ENCODE data around the gene FMNL2. TPM values are rescaled to one million over a fixed set of nuclear protein-coding genes. Genes with fewer than 3 reads are reported as not detected.

Gene FMNL2
- total and polyA plus RNA-seq, 2 experiments from 2014 or later = 4.4 to 18.6 TPM

GRCh38 chr2:152421521-152422370 is 86.8 kb downstream of the FMNL2 start:
- no peaks in the 10 kb centered on the region for H3K9me2 ChIP-seq (ENCODE audit: insufficient read depth)
- no peaks in the 10 kb centered on the region for H3K9me3 ChIP-seq (ENCODE audit: low read depth)
- H3K4me1 ChIP-seq (ENCODE audit: insufficient read depth) = peaks cover 27% of the 10 kb centered on the region
- H3K79me2 ChIP-seq (ENCODE audit: insufficient read depth) = peaks cover 79% of the 10 kb centered on the region
- no peaks in the 10 kb centered on the region for H3K36me3 ChIP-seq (ENCODE audit: low read depth)
- peak overlapping the region; percentile 26; the same call in 1 of the 2 replicates for H3K9ac ChIP-seq
- peak; percentile 98 for DNase-seq
- 33% methylated on average over 8 of the region's 8 CpGs for WGBS, 2 experiments (ENCODE audit: low coverage in 1 of 2, low lambda C conversion rate in 2 of 2, missing lambda C conversion rate in 2 of 2)
- no peak for TF ChIP-seq EZH2 (IDR thresholded peaks at IDR 0.05; ENCODE audit: insufficient read depth, poor library complexity, severe bottlenecking)
- TF ChIP-seq EZH2phosphoT487 (IDR thresholded peaks at IDR 0.05; ENCODE audit: insufficient read depth, low read depth) = no peak
- peak overlapping the region; percentile 10 for H3K4me2 ChIP-seq (ENCODE audit: unreplicated experiment)
- in situ Hi-C loops (cut with MboI) = no loop called here
- H3K27me3 ChIP-seq (replicated peaks; ENCODE audit: insufficient read depth) = no peaks in the 10 kb centered on the region
- no peak overlapping the region for H2AFZ ChIP-seq
- H3K27ac ChIP-seq = peak overlapping the region; percentile 86
- H3K4me3 ChIP-seq = no peak overlapping the region
- H3F3A ChIP-seq (ENCODE audit: insufficient read depth) = peaks cover 29% of the 10 kb centered on the region
- H4K20me1 ChIP-seq (ENCODE audit: insufficient read depth) = no peaks in the 10 kb centered on the region

GRCh38 chr2:152423684-152424083 is 88.7 kb downstream of the FMNL2 start:
- in situ Hi-C loops (cut with MboI) = no loop called here

GRCh38 chr2:152425765-152426727 is 91.1 kb downstream of the FMNL2 start:
- H3K36me3 ChIP-seq (ENCODE audit: low read depth) = no peaks in the 10 kb centered on the region
- in situ Hi-C loops (cut with MboI) = no loop called here
- WGBS, 2 experiments (ENCODE audit: low coverage in 1 of 2, low lambda C conversion rate in 2 of 2, missing lambda C conversion rate in 2 of 2) = 76 to 77% methylated on average over 8 of the region's 8 CpGs

More at GRCh38 chr2:152423684-152424083, 88.7 kb downstream of the FMNL2 start:
- Histone ChIP-seq H3K9ac (no peak overlapping the region), H3F3A (ENCODE audit: insufficient read depth) (peaks cover 34% of the 10 kb centered on the region), H3K4me1 (ENCODE audit: insufficient read depth) (peaks cover 30% of the 10 kb centered on the region), H3K4me2 (ENCODE audit: unreplicated experiment) (no peak overlapping the region), H3K9me2 (ENCODE audit: insufficient read depth) (no peaks in the 10 kb centered on the region), H3K27me3 (replicated peaks; ENCODE audit: insufficient read depth) (no peaks in the 10 kb centered on the region), H4K20me1 (ENCODE audit: insufficient read depth) (no peaks in the 10 kb centered on the region), H3K9me3 (ENCODE audit: low read depth) (no peaks in the 10 kb centered on the region), H3K27ac (no peak overlapping the region), H2AFZ (no peak overlapping the region), H3K36me3 (ENCODE audit: low read depth) (no peaks in the 10 kb centered on the region), H3K79me2 (ENCODE audit: insufficient read depth) (peaks cover 83% of the 10 kb centered on the region), H3K4me3 (no peak overlapping the region)
- no peak for DNase-seq
- no peak for TF ChIP-seq EZH2 (IDR thresholded peaks at IDR 0.05; ENCODE audit: insufficient read depth, poor library complexity, severe bottlenecking)
- TF ChIP-seq EZH2phosphoT487 (IDR thresholded peaks at IDR 0.05; ENCODE audit: insufficient read depth, low read depth) = no peak

GRCh38 chr2:152426801-152427200 is 91.8 kb downstream of the FMNL2 start:
- H4K20me1 ChIP-seq (ENCODE audit: insufficient read depth) = no peaks in the 10 kb centered on the region
- DNase-seq = peak; percentile 71
- peaks cover 19% of the 10 kb centered on the region for H3K4me1 ChIP-seq (ENCODE audit: insufficient read depth)
- 30 to 31% methylated on average over 4 of the region's 4 CpGs for WGBS, 2 experiments (ENCODE audit: low coverage in 1 of 2, low lambda C conversion rate in 2 of 2, missing lambda C conversion rate in 2 of 2)
- H3K4me2 ChIP-seq (ENCODE audit: unreplicated experiment) = no peak overlapping the region
- H3K36me3 ChIP-seq (ENCODE audit: low read depth) = no peaks in the 10 kb centered on the region
- H3K27ac ChIP-seq = no peak overlapping the region; the same call in 1 of the 2 replicates
- H3F3A ChIP-seq (ENCODE audit: insufficient read depth) = peaks cover 19% of the 10 kb centered on the region
- H2AFZ ChIP-seq = 0 out of 2 replicates have a peak overlapping the region, but pooled peaks have one; percentile 24
- TF ChIP-seq EZH2 (IDR thresholded peaks at IDR 0.05; ENCODE audit: insufficient read depth, poor library complexity, severe bottlenecking) (no peak), EZH2phosphoT487 (IDR thresholded peaks at IDR 0.05; ENCODE audit: insufficient read depth, low read depth) (no peak)
- in situ Hi-C loops (cut with MboI) = no loop called here
- no peak overlapping the region for H3K4me3 ChIP-seq
- peaks cover 93% of the 10 kb centered on the region for H3K79me2 ChIP-seq (ENCODE audit: insufficient read depth)
- H3K27me3 ChIP-seq (replicated peaks; ENCODE audit: insufficient read depth) = no peaks in the 10 kb centered on the region
- no peaks in the 10 kb centered on the region for H3K9me2 ChIP-seq (ENCODE audit: insufficient read depth)
- H3K9ac ChIP-seq = no peak overlapping the region
- no peaks in the 10 kb centered on the region for H3K9me3 ChIP-seq (ENCODE audit: low read depth)

More at GRCh38 chr2:152425765-152426727, 91.1 kb downstream of the FMNL2 start:
- H3K79me2 ChIP-seq (ENCODE audit: insufficient read depth) = peaks cover 86% of the 10 kb centered on the region
- no peak overlapping the region for H3K4me3 ChIP-seq
- no peaks in the 10 kb centered on the region for H3K9me3 ChIP-seq (ENCODE audit: low read depth)
- no peaks in the 10 kb centered on the region for H3K27me3 ChIP-seq (replicated peaks; ENCODE audit: insufficient read depth)
- H3F3A ChIP-seq (ENCODE audit: insufficient read depth) = peaks cover 24% of the 10 kb centered on the region
- TF ChIP-seq EZH2 (IDR thresholded peaks at IDR 0.05; ENCODE audit: insufficient read depth, poor library complexity, severe bottlenecking) (no peak), EZH2phosphoT487 (IDR thresholded peaks at IDR 0.05; ENCODE audit: insufficient read depth, low read depth) (no peak)
- no peak overlapping the region; the same call in 1 of the 2 replicates for H3K27ac ChIP-seq
- H3K9ac ChIP-seq = no peak overlapping the region
- no peak overlapping the region for H3K4me2 ChIP-seq (ENCODE audit: unreplicated experiment)
- no peaks in the 10 kb centered on the region for H3K9me2 ChIP-seq (ENCODE audit: insufficient read depth)
- peak; percentile 16 for DNase-seq
- H3K4me1 ChIP-seq (ENCODE audit: insufficient read depth) = peaks cover 19% of the 10 kb centered on the region
- H2AFZ ChIP-seq = no peak overlapping the region
- H4K20me1 ChIP-seq (ENCODE audit: insufficient read depth) = no peaks in the 10 kb centered on the region
